ENCODE data around the gene PIGB.

The PIGB gene

GRCh38 chr15:55402707-55403106, 83.7 kb downstream of the PIGB start:
- no peaks in the 10 kb centered on the region for H3K9me3 ChIP-seq (ENCODE audit: low read depth, low read length)
- H3K4me3 ChIP-seq = peak overlapping the region; percentile 22
- TF ChIP-seq FOXP2 (optimal IDR thresholded peaks at IDR 0.05; ENCODE audit: control extremely low read depth, extremely low read length, insufficient read depth) (no peak), POLR2AphosphoS5 (IDR thresholded peaks at IDR 0.05; ENCODE audit: borderline replicate concordance, low read depth, low read length) (no peak), EZH2 (IDR thresholded peaks at IDR 0.05) (no peak)
- peak overlapping the region; percentile 20 for H3K9ac ChIP-seq (ENCODE audit: insufficient read length)
- no peak for DNase-seq (ENCODE audit: low read depth, low spot score)
- no peaks in the 10 kb centered on the region for H3K36me3 ChIP-seq (ENCODE audit: insufficient read depth, low read length)
- peak overlapping the region; percentile 89 for H3K27ac ChIP-seq

- TF ChIP-seq POLR2AphosphoS5 (IDR thresholded peaks at IDR 0.05; ENCODE audit: borderline replicate concordance, low read depth, low read length) (no peak), FOXP2 (optimal IDR thresholded peaks at IDR 0.05; ENCODE audit: control extremely low read depth, extremely low read length, insufficient read depth) (no peak), EZH2 (IDR thresholded peaks at IDR 0.05) (no peak)
- DNase-seq (ENCODE audit: low read depth, low spot score) = peak; percentile 55
- Histone ChIP-seq H3K9me3 (ENCODE audit: low read depth, low read length) (no peaks in the 10 kb centered on the region), H3K9ac (ENCODE audit: insufficient read length) (peak overlapping the region; percentile 24), H3K27ac (peak overlapping the region; percentile 89), H3K36me3 (ENCODE audit: insufficient read depth, low read length) (no peaks in the 10 kb centered on the region), H3K4me3 (peak overlapping the region; percentile 22)
Observed at GRCh38 chr15:55403531-55403930, 84.5 kb downstream of the PIGB start.

Data from SK-N-MC (cell line).